A172 (cell line): ENCODE measurements around the gene YWHAH. TPM values are rescaled to one million over a fixed set of nuclear protein-coding genes. Genes with fewer than 3 reads are reported as not detected.

Experiments
- DNase-seq: peaks from one replicate; pipeline ENCODE4 v3.0.0-alpha.2; 2015; ENCODE audit warnings: low spot score
- total RNA-seq: library from RNA; depleted of rRNA; stranded (reverse); fragments of >200 nt; shearing (Covaris generic); gene quantifications from 2 replicates; pipeline ENCODE4 v1.2.3, GENCODE V29; 2014

The YWHAH gene
- total RNA-seq, 1 experiment from 2014 or later = 176 TPM

DNA sequence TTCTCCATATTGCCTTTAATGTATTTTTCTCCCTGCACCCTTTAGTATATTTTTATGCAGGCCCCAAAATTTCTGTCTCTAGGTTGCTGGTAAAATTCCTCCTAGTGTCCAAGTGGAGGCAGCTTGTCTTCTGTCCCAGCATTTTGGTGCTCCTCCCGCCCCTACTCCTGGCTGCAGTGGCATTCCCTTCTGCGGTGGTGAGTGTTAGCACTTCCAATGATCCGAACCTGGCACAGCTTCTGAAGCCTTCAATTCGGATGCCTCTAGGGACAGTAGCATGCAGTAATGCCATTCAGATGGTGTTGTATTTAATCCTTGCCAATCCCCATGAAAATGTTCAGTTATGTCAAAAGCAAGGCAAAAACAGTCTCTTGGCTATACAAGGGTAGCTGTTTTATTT is 5.9 kb downstream of the YWHAH start:
- no peak for DNase-seq

DNA sequence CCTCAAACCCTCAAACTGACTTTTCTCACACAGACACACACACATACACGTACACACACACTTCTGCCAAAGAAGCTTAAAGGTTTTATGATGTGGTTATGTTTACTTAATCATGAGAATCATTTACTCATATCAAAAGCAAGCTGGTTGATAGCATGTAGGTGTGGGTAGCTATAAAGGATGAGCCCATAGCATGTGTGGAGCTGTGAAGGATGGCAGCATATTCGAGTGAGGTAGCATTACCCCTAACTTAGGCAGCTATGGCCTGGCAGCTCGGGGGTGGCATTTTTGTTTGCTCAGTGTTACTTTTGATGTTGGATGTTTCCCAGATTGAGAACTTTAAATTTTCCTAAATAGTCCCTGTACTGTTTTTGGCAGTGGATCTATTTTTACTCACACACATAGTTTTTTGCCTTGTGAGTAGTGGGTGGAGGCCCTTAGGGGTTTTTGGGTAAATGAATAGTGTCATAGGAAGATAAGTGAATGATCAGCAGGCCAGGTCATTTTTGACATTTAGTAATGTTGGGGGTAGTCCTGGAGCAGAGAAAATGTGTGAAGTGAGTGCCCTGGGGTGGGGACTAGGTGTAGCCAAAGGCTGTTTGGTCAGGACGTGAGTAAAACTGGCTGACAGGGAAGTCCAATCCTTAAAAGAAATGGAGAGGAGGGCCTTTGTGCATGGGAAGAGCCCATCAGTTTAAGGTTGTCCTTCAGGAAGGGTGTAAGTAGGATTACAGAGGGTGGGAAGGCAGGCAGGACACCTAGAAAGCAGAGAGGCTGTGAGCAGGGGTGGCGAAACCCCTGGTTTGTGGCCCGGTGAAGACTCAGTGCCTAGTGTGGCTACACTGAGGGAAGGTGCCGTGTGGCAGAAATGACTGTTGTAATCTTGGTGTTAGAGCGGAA is 7.1 kb downstream of the YWHAH start:
- no peak for DNase-seq

DNA sequence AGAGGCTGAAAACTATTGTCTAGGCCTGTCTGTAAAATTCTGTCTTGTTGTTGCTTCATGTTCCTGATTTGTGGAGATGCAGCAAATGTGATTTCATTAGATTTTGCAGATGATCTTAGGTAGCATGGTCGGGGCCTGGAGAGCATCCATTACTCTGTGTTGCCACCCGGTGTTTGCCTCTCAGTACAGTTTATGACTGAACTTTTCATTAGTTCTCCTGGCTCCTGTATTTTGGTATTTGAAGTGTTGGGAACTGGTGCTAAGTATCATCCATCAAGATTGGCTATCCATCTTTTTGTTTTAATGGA is 7.7 kb downstream of the YWHAH start:
- DNase-seq = no peak

GRCh38 chr22:31952472-31952871 is 8.1 kb downstream of the YWHAH start:
- peak; percentile 75 for DNase-seq

GRCh38 chr22:31953261-31953660 is 8.9 kb downstream of the YWHAH start:
- DNase-seq = no peak

DNA sequence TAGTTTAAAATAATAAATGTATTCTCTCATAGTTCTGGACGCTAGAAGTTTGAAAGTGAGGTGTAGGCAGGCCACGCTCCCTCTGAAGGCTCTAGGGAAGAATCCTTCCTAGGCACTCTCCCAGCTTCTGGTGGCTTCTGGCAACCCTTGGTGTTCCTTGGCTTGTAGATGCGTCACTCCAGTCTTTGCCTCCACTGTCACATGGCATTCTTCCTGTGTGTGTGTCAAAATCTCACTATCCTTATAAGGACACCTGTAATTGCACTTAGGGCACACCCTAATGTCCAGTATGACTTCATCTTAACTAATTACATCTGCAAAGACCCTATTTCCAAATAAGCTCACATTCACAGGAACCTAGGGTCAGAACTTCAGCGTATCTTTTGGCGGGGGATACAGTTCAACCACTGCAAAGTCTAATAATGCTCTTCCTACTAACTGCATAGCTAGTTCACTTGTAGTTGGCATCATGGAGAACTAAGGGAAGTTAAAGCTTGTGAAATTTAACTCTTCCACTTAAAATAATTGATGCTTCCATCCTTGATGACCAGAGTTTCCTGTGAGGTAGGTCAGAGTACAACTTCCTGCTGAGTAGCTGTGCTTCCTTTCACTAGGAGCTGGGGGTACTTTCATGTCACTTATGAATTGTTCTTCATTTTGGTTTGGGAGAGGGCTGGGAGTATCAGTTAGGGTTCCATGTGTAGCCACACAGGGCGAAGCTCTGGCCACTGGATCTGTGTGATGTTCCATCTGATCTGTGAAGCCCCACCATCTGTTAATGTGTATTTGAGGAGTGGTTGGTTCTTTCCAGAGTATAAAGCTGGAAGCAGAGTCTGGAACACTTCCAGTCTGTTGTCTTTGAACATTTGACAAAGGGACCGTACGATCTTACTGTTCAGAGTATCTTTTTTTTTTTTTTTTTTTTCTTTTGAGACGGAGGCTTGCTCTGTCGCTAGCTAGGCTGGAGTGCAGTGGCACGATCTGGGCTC is 10.5 kb downstream of the YWHAH start:
- no peak for DNase-seq

DNA sequence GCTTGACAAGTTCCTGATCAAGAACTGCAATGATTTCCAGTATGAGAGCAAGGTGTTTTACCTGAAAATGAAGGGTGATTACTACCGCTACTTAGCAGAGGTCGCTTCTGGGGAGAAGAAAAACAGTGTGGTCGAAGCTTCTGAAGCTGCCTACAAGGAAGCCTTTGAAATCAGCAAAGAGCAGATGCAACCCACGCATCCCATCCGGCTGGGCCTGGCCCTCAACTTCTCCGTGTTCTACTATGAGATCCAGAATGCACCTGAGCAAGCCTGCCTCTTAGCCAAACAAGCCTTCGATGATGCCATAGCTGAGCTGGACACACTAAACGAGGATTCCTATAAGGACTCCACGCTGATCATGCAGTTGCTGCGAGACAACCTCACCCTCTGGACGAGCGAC is 12.0 kb downstream of the YWHAH start:
- no peak for DNase-seq

DNA sequence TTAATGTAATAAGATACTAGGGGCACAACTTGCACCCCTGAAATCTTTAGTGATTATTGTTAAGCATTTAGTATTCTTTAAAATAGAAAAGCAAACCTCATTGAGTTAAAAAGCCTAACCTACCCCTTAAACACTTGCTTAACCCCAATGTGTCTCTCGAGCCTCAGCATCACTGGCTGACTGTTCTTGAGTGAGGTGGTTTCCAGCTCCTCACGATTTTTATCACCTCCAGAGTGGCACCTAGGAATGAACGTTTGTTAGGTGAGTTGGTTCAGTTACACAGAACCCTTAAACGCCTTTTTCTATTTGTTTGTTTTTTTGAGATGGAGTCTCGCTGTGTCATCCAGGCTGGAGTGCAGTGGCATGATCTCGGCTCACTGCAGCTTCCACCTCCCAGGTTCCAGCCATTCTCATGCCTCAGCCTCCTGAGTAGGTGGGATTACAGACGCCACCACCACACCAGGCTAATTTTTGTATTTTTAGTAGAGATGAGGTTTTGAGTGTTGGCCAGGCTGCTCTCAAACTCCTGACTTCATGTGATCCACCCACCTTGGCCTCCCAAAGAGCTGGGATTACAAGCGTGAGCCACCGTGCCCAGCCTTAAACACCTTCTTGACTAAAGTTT is 13.7 kb downstream of the YWHAH start:
- DNase-seq = no peak

DNA sequence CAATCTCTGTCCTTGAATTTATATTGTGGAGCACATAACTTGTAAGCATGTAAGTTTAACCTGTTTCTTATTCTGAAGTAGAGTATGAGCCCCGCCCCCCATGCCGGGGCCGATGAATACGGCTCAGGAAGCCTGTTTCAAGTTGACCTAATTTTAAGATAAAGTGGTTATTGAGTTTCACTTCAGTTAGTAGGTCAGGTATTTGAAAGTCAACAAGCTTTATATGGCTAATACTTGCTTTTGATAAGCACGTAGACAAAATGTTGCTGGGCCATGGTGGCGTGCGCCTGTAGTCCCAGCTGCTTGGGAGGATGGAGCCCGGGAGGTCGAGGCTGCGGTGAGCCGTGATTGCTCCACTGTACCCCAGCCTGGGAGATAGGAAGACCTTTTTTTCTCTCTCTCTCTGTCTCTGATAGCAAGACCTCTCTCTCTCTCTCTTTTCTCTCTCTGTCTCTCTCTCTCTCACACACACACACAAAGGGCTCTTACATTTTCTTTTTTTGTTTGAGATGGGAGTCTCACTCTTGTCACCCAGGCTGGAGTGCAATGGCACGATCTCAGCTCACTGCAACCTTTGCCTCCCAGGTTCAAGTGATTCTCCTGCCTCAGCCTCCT is 14.4 kb downstream of the YWHAH start:
- DNase-seq = no peak

DNA sequence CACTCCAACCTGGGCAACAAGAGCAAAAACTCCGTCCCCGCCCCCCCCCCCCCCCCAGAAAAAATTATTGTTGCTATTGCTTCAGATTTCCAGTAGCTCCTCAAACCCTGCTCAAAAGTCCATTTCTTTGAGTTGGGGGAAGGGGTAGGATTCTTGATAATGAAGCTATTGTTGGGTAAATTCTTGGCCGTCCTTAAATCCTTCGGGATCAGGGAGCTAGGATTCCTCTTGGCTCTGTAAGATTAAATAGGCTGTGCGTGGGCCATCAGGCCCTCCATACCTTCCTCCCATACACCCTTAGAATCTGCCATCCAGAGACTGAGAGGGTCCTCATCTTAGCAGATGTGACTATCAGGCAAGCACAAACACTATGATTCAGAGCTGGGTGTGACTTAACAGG is 16.4 kb downstream of the YWHAH start:
- DNase-seq = no peak

GRCh38 chr22:31962387-31963125 is 18.2 kb downstream of the YWHAH start:
- DNase-seq = no peak

DNA sequence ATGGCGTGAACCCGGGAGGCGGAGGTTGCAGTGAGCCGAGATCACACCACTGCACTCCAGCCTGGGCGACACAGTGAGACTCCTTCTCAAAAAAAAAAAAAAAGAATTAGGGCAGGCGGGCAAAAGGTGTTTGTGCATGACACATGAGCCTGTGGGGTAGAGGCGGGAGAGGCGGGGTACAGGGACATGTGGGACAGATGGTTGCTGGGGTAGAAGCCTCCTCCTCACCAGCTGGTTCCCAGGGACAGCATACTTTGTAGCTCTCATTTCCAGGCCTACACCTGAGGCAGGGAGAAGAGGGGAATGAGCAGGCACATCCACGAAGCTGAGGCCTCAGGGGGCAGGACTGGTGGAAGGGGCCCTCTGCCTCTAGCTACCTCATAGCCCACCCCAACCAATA is 23.7 kb downstream of the YWHAH start:
- DNase-seq = no peak

DNA sequence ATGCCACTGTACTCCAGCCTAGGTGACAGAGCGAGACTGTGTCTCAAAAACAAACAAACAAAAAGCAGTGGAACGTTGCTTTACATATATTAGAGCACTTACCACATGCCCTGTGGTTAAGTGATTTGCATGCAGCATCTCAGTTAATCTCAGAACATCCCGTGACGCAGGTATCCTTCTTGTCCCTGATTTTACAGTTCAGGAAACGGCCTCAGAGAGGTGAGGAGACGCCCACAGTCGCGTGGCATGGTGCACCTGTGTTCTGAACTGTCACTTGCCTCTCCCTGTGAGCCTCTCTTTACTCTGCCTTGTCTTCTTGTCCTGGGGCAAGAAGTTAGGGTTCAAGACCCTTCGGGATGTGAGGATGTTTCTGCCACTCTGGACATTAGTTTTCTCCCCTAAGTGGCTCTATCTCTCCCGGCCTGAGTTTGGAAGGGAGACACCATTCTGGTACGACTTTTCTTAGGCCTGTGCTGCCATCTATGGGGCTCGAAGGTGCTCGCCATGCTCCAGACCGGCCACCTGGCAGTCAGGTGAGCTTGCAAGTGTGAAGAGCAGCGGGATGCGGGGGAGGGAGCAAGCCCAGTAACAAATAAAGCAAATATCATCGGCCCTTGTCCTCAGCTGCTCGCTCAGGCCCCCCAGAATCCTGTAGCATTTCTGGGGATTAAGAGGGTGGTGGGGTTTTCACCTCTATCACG is 25.6 kb downstream of the YWHAH start:
- DNase-seq = peak; percentile 52

GRCh38 chr22:31970490-31971444 is 26.4 kb downstream of the YWHAH start:
- DNase-seq = peak; percentile 57

GRCh38 chr22:31972180-31972579 is 27.8 kb downstream of the YWHAH start:
- no peak for DNase-seq

- DNase-seq = no peak
These were observed 29.4 kb downstream of the YWHAH start for GRCh38 chr22:31973739-31974138.

GRCh38 chr22:31977141-31977841 is 33.0 kb downstream of the YWHAH start:
- DNase-seq = peak; percentile 54

GRCh38 chr22:31977939-31978338 is 33.6 kb downstream of the YWHAH start:
- DNase-seq = no peak

GRCh38 chr22:31980628-31981027 is 36.3 kb downstream of the YWHAH start:
- DNase-seq = no peak
